Epithelial cell of proximal tubule (primary cell): ENCODE measurements around the gene GNA14. TPM values are rescaled to one million over a fixed set of nuclear protein-coding genes. Genes with fewer than 3 reads are reported as not detected.

Experiments
- DNase-seq: peaks from one replicate; pipeline ENCODE4 v3.0.0-alpha.2; 2011; ENCODE audit warnings: low read depth
- H3K4me3 ChIP-seq: 2 replicates; pipeline ENCODE4 v1.5.1; 2011; ENCODE audit warnings: low read depth, mild to moderate bottlenecking, low read length
- CTCF ChIP-seq: conservative IDR thresholded peaks from 2 replicates; pipeline ENCODE4 v1.5.1; 2012; ENCODE audit warnings: low read depth, mild to moderate bottlenecking, low read length
- total RNA-seq: library from RNA; depleted of rRNA; stranded (reverse); fragments of >200 nt; gene quantifications from 2 replicates; pipeline ENCODE4 v1.2.3, GENCODE V29; 2015

The GNA14 gene
- total RNA-seq, 1 donor from 2014 or later: 0.12 TPM

GRCh38 chr9:77661566-77662085 lies 13.5 kb upstream of the GNA14 start:
- TF ChIP-seq CTCF: no peak
- DNase-seq: no peak
- H3K4me3 ChIP-seq: no peak overlapping the region

- no peak overlapping the region for H3K4me3 ChIP-seq
- DNase-seq: no peak
- no peak for TF ChIP-seq CTCF
Observed at GRCh38 chr9:77659926-77660325, 11.8 kb upstream of the GNA14 start.

- TF ChIP-seq CTCF: no peak
- no peak overlapping the region for H3K4me3 ChIP-seq
- DNase-seq: no peak
Observed at GRCh38 chr9:77651203-77651602, 3.1 kb upstream of the GNA14 start.

- H3K4me3 ChIP-seq: peak overlapping the region; percentile 55
Observed at GRCh38 chr9:77649109-77649812, 1.1 kb upstream of the GNA14 start.

GRCh38 chr9:77647267-77648233 lies 572 bp downstream of the GNA14 start:
- TF ChIP-seq CTCF: no peak
- peak overlapping the region; percentile 55 for H3K4me3 ChIP-seq
- DNase-seq: no peak

More at GRCh38 chr9:77649109-77649812, 1.1 kb upstream of the GNA14 start:
- peak; percentile 59 for TF ChIP-seq CTCF
- no peak for DNase-seq

- DNase-seq: no peak
- H3K4me3 ChIP-seq: no peak overlapping the region
- no peak for TF ChIP-seq CTCF
Observed at GRCh38 chr9:77643871-77644270, 4.3 kb downstream of the GNA14 start.
